GM19463 (cell line): ENCODE data around the gene VWA3A.
"Not testable (repeated sequence)": the region's sequence is repeated elsewhere in the genome, so short reads cannot be mapped to it uniquely, and the experiment has no call there.

Experiments
- ATAC-seq: cut with Tn5 transposase; IDR thresholded peaks from one replicate; pipeline ENCODE4 v1.9.1; 2021; ENCODE audit warnings: mild to moderate bottlenecking, moderate library complexity; ENCODE audit not compliant: unreplicated experiment

The VWA3A gene

DNA sequence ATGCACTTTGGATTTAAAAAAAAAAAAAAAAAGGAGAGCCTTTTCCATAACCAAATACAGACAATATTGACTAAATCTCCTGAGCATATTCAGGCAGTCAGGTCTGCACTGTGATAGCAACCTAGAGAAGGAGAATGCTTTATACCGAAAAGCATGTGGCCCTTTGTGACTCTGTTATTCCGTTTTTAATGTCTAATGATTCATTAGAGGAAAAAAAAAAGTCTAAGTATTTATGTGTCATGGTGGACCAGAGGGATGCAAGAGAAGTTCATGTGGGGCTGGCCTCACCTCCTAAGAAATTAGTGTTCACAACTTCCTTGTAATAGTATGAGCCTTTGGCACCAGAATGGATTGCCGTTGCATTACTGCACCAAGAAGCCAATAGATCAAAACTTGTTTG is 11.3 kb upstream of the VWA3A start:
- ATAC-seq: no peak

DNA sequence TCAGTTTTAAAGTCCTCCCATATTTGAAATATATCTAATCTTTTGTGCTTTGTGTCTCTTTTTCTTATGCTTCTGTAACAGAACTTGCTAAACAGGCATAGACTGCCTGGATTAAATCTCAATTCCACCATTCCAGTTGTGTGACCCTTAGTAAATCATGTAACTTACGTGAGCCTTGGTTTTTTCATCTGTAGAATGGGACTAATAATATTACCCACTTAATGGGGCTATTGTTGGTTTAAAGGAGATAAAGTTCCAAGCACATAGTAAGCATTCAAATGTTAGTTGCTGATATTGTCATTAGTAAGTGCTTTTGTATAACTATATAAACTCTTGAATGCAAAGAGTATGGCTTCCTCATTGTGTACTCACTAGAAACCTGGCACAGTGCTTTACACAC is 5.9 kb upstream of the VWA3A start:
- no peak for ATAC-seq

DNA sequence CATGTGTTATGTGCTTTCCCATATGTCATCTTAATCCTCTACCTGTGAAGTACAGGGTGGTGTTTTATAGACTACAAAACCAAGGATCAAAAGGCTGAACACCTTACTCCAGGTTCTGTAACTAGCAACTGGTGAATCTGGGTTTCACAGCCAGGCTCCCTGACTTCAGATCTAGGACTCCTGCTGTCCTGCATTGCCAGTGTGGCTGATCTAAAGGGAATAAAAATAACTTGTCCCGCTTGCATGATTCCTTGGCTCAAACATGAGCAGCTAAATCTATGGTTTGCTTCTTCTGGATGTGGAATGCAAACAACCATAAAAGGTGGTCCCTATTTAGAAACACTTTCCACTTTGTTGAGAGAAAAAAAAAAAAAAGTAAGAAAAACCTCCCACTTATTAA is 3.7 kb upstream of the VWA3A start:
- ATAC-seq: no peak

DNA sequence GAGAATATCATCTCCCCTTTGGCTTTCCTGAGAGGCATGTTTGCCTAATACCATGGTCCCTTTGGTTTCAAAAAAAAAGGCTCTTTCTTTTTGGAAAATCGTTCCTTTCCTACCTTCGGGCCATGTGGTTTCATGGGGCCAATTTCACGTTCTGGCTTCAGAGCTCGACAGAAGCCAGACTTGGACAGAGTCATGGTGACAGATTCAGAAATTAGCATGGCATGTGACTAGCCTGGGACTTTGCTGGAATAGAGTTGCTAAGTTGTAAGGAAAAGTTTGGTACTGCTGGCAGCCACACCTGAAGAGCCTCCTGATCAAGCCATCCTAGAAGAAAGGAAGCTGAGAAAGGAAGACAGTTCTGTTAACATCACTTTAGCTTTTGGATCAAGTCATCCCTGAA is 2.4 kb upstream of the VWA3A start:
- ATAC-seq: no peak

DNA sequence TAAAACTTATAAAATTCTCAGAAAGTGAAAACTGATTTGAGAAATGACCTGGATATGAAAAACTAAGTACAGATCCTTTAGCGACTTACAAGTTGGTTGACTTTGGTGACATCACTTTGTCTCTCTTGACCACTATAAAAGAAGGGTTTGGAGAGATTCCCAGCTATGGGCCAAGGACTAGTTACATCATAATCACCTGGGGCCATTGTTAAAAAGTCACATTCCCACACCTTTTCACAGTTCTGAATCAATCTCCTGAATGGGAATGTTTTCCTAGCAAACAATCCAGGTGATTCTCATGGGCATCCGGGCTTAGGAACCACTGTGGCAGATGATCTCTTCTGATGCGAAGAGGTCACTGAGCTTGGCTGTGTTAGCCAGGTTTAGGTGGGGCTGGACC is 620 bp upstream of the VWA3A start:
- no peak for ATAC-seq

DNA sequence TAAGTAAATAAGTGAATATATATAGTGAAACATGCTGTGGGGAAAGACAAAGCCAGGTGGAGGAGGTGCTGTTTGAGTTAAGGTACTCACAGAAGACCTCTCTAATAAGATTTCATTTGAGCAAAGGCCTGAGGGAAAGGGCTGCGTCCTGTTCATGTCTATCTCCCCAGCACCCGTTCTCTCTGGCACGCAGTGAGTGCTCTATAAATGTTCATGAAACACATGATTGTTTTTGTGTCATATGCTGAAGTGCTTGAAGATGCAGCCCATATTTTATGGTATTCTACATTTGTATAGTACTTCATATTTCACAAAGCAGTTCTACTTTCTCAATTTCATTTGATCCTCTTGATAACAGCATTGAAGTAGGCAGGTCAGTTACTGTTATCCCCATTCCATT is 990 bp downstream of the VWA3A start:
- no peak for ATAC-seq

DNA sequence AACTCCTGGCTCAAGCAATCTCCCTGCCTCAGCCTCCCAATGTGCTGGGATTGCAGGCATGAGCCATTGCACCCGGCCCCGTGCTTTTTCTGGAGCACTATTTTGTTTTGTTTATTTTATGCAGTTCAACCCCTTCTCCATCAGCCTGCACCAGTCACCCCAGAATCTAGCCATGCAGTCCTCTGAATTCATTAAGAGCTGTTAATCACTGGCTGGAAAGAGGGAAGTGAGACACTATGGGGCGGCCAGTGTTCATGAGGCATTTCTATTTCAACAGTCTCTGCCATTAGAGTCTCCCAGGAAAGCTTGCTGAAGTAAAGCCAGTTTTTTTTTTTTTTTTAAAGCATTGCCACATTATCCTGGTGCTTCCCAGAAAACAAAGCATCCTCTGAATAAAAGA is 1.7 kb downstream of the VWA3A start:
- no peak for ATAC-seq

DNA sequence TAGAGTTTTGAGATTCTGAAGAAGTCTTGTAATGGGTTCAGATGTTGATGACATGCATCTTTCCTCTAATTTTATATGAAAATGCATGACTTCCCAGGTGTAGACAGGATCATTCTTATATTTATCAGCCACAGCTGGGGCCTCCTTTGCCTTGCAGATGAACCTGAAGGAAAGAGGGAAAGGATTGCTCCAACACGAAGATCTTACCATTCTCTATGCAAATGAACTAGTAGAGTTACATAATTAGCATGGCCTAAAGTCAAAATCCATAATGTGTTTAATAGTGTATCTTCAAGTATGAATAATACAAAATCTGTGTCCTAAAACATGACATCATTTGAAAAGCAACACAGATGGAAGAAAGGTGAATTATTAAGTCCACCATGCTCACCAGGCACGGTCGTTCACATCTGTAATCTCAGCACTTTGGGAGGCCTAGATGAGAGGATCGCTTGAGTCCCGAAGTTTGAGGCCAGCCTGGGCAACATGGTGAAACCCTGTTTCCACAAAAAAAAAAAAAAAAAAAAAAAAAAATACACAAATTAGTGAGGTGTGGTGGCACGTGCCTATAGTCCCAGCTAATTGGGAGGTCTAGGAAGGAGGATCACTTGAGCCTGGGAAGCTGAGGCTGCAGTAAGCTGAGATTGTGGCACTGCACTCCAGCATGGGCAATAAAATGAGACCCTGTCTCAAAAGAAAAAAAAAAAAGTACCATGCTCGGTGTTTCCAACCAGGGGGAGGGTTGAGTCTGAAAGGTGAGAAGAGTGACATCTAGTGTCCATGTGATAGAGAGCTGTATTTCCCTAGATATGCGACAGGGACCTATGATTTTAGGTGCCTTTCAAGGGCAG is 6.3 kb downstream of the VWA3A start:
- no peak for ATAC-seq

DNA sequence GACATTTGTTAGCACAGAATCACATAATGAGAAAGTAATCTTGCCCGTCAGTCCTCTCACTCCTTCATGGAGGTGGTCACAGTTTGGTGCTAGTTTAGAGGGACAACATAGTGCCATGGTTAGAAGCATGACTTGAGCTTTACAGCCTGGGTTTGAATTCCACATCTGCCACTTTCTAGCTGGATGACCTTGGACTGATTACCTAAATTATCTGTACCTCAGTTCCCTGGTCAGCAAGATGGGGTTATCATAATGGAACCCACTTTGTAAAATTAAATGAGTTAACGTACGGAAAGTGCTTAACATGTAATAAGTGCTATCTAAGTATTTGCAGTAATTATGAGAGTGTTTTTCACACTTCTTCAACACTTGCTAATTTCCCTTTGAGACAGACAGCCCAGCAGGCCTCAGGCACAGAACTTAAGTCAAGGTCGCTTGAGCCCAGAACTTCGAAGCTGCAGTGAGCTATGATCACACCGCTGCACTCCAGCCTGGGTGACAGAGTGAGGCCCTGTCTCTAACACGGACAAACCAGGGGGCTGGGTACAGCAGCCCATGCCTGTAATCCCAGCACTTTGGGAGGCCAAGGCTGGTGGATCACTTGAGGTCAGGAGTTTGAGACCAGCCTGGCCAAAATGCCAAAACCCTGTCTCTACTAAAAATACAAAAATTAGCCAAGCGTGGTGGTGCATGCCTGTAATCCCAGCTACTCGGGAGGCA is 7.1 kb downstream of the VWA3A start:
- ATAC-seq: no peak

DNA sequence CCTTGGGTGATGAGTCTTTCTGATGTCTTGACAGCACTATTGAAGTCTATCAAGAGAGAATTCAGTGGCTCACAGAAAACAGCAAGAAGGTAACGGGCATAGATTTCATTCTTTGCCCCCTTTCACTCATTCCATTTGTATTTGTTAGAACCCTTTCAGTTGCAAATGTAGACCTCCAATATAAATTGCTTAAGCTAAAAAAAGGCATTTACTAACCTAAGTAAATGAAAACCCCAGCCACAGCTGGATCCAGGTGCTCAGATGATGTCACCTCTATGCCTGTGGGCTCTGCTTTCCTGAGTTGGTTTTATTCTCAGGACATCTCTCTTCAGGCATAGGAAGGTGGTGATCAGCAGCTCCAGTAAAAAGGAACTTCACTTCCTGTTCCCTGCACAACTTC is 11.1 kb downstream of the VWA3A start:
- ATAC-seq: no peak

DNA sequence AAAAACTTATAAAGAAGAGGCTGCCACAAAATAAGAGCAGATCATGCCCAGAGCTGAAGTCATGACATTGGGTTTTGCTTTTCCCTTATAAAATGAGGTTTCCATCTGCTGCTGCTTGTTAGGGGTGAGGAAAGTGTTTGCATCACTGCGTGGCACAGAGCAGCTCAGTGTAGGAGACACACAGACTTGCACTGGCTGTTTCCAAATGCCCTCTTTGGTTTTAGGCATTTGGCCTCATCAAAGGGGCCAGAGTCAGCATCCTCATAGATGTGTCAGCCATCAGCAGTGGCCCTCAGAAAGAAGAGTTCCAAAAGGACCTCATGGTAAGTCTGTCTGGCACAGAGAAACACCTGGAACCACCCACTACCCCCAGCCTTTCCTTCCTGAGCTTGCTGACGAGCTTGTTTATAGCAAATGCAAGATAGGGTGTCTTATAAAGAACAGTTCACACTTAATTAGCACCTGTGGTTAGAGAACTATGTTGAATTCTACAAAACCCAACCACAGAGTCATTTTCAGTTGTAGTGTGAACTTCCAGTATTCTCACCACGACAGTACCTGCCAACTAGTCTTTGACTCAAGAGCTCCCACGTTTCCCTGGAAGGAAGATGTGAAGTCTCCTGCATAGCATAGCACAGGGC is 17.0 kb downstream of the VWA3A start:
- ATAC-seq: no peak

DNA sequence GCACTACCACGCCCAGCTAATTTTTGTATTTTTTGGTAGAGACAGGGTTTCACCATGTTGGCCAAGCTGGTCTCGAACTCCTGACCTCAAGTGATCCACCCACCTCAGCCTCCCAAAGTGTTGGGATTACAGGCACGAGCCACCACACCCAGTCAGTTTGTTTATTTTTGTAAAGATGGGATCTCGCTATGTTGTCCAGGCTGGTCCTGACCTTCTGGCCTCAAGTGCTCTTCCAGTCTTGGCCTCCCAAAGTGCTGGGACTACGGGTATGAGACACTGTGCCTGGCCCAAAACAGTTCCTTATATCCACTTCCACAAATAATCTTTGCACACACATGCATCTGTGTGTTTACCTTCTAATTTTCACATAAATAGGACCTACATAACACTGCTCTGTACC is 19.3 kb downstream of the VWA3A start:
- not testable (repeated sequence) for ATAC-seq

DNA sequence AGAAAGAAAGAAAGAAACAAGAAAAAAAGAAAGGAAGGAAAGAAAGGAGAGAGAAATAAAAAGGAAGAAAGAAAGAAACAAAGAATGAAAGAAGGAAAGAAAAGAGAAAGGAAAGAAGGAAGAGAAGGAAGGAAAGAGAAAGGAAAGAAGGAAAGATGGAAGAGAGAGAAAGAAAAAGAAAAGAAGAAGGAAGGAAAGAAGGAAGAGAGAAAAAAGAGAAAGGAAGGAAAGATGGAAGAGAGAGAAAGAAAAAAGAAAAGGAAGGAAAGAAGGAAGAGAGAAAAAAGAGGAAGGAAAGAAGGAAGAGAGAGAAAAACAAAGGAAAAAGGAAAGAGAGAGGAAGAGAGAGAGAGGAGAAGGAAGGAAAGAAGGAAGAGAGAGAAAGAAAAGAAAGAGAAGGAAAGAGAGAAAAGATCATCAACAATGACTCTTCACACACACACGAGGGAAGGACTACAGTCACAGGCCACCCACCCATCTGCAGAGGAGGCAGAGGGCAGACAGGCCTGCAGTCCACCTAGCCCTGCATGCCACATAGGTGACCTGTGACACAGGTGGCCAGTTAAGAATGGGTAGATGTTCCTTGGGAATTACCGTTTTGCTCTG is 23.9 kb downstream of the VWA3A start:
- no peak for ATAC-seq

DNA sequence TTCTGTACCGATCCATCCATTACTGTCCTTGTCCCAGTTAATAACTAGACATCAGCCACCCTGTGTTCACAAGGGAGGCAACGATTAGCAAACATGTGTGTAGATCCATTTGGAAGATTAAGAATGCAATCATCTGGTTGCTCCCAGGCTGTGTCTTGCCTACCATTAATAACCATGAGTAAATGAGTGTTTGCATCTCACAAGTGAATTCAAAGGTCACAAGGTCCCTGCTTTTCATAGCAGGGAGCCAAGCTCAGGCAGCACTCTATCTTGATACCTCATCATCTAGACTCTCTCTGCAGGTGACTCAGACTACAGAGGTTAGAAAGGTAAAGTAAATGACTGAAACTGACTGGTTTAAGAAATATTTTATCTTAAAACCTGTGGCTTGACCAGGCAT is 25.3 kb downstream of the VWA3A start:
- ATAC-seq: no peak

DNA sequence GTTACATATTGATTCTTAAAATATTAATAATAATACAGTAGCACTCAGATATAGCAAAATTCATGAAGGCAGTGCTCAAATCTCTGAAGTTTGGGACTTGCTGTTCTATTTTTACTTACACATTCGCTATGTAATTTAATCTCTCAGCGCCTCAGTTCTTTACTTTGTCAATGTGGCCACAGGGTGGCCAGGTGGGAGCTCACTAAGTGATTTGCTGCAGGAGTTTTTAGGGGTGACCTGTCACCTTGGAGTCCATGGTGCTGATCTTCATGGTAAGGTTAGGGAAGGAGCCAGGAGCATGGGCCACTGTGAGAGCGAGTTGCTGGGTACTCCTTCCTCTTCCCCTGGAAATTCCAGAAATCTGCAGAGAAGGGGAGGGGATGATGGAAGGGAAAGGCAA is 28.1 kb downstream of the VWA3A start:
- no peak for ATAC-seq

DNA sequence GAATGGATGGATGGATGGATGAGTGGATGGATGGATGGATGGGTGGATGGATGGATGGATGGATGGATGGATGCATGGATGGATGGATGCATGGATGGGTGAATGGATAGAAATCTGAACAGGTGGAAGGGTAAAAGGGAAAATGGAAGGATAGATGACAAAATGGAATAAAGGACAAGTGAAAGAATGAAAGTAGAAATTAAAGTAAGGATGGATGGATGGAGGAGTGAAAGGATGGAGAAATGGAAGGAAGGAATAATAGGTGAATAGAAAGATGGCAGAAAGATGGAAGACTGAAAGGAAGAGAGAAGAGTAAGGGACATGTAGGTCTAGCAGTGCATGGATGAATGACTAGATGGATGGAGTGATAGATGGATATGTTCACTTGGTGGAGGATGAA is 29.9 kb downstream of the VWA3A start:
- no peak for ATAC-seq

DNA sequence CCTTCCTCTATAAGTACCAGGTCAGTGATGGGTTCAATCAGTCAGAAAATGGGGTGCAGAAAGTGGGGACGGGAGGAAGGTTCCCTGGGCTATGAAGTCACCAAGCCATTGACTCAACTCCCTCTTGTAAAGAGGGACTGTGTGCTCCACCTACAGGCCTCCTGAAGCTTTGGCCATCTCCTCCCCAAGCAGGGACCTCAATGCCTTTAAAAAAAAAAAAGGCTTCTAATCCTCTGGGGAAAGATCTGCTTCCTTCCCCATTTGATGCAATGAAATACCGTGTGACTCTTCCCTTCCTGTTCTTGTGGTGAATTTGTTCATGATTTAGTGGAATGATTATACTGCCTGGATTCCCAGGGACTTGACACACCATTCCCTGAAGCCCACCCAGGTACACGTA is 30.8 kb downstream of the VWA3A start:
- no peak for ATAC-seq

DNA sequence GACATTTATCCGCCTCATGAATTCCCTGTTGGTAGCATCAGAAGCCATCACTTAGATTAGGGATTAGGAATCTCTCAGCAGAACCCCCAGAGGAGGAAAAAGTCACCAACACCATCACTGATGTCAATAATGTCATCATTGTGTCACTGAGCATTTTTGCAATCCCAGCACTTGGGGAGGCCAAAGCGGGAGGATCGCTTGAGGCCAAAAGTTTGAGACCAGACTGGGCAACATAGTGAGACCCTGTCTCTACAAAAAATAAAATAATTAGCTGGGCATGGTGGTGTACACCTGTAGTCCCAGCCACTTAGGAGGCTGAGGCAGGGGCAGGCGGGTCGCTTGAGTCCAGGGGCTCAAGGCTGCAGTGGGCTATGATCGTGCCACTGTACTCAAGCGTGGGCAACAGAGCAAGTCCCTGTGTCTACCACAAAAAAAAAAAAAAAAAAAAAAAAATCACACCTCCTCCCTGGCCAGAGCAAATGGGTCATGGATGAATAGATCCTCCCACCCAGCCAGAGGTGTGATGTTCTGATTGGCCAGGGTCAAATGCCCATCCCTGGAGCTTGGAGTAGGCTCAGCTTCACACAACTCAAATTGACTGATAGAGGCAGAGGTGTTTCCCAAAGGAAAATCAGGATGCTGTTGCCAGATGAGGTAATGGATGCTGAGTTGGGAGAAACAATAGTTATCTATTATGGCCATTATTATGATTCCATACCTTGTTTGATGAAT is 31.6 kb downstream of the VWA3A start:
- no peak for ATAC-seq

DNA sequence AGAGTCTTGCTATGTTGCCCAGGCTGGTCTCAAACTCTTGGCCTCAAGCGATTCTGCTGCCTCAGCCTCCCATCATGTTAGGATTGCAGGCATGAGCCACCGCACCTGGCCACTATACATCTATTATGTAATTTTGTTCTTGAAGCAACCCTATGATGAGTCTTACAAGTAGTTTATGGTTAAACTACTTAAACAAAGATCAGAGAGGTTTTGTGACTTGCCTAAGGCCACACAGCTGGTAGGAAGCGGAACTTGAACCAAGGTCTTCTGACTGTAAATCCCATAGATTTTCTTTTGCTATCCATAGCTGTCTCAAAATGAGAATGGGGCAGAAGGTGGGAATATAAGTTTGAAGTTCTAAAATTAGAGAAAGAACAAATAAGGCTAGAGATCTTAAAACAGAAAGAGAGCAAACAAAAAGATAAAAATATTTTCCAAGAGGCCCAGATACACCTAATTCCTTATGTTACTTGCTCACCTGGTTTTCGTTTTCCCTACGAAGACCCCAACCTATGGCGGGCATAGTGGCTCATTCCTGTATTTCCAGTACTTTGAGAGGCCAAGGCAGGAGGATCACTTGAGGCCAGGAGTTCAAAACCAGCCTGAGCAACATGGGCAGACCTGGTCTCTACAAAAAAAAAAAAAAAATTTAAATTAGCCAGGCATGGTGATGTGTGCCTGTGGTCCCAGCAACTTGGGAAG is 32.4 kb downstream of the VWA3A start:
- no peak for ATAC-seq

DNA sequence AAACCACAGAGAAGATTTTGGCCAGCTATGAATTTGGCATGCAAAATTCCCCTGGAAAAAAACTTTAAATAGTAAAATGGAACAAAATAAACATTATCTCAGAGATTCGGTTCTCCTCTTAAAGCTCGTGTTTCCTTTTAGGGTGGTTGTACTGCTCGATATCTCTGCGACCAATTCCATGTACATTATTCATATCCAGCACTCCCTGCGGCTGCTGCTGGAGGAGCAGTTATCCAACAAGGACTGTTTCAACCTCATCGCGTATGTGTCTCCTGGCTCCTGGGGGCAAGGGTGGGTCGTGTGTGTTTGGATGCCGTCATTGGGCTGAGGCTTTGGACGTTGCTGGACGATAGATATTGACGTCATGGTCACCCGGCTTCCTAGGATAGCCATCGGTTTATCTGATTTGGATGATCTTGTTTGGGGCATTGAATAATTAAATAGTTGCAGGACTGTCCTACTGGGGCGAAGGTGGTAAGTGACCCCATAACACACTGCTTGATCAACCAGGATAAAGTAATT is 33.8 kb downstream of the VWA3A start:
- ATAC-seq: no peak
